HG03521 (cell line): ENCODE results near the gene HNRNPF.

Source experiments
- ATAC-seq: cut with Tn5 transposase; IDR thresholded peaks from one replicate; pipeline ENCODE4 v1.9.1; 2021; ENCODE audit warnings: mild to moderate bottlenecking, moderate library complexity; ENCODE audit not compliant: unreplicated experiment

Gene HNRNPF

GRCh38 chr10:43377424-43377883 lies 31.5 kb downstream of the HNRNPF start:
- no peak for ATAC-seq

GRCh38 chr10:43376828-43377423 lies 32.1 kb downstream of the HNRNPF start:
- ATAC-seq: no peak

- no peak for ATAC-seq
Measured at GRCh38 chr10:43376046-43376635, 32.8 kb downstream of the HNRNPF start.

GRCh38 chr10:43375401-43376020 lies 33.5 kb downstream of the HNRNPF start:
- ATAC-seq: no peak

GRCh38 chr10:43374194-43374593 lies 34.8 kb downstream of the HNRNPF start:
- ATAC-seq: no peak

- ATAC-seq: no peak
Measured at GRCh38 chr10:43373461-43373860, 35.5 kb downstream of the HNRNPF start.

GRCh38 chr10:43372765-43373361 lies 36.1 kb downstream of the HNRNPF start:
- no peak for ATAC-seq

- ATAC-seq: no peak
Measured at GRCh38 chr10:43371418-43371817, 37.6 kb downstream of the HNRNPF start, which contains the start of gene FXYD4. FXYD4 (plus strand) TSS chr10:43371636; CDS start chr10:43373747, 2,111 bp downstream.

- ATAC-seq: no peak
Measured at GRCh38 chr10:43370671-43371215, 38.2 kb downstream of the HNRNPF start.

- ATAC-seq: no peak
Measured at GRCh38 chr10:43369921-43370320, 39.1 kb downstream of the HNRNPF start.

- ATAC-seq: no peak
Measured at GRCh38 chr10:43365001-43365400, 44.0 kb downstream of the HNRNPF start.

- ATAC-seq: peak; percentile 90
Measured at GRCh38 chr10:43362191-43362839, 46.7 kb downstream of the HNRNPF start.

- ATAC-seq: no peak
Measured at GRCh38 chr10:43361547-43362190, 47.3 kb downstream of the HNRNPF start.

GRCh38 chr10:43360086-43360485 lies 48.9 kb downstream of the HNRNPF start:
- no peak for ATAC-seq

GRCh38 chr10:43355749-43356371 lies 53.1 kb downstream of the HNRNPF start:
- ATAC-seq: no peak

GRCh38 chr10:43354879-43355380 lies 54.1 kb downstream of the HNRNPF start:
- ATAC-seq: no peak

GRCh38 chr10:43354330-43354635 lies 54.7 kb downstream of the HNRNPF start:
- ATAC-seq: no peak

- ATAC-seq: no peak
Measured at GRCh38 chr10:43353495-43354329, 55.3 kb downstream of the HNRNPF start.

GRCh38 chr10:43352951-43353350 lies 56.0 kb downstream of the HNRNPF start:
- no peak for ATAC-seq
